Activated CD4-positive, alpha-beta T cell treated with anti-CD3 and anti-CD28 coated beads, Interleukin-2, amount 50 U/mL, for 4 hours (primary cell): Measurements from ENCODE around the gene TMOD2.

Source experiments
- DNase-seq, 2 experiments: peaks; one replicate each; pipeline ENCODE4 v3.0.0-alpha.2; 2020

Gene TMOD2

GRCh38 chr15:51828621-51829375 is 77.4 kb downstream of the TMOD2 start:
- DNase-seq = no peak

GRCh38 chr15:51829376-51830275 is 78.2 kb downstream of the TMOD2 start, which contains the start of gene TMOD3:
TSS of gene TMOD3 (plus strand) at chr15:51829653. CDS start at chr15:51862885, 33,232 bp downstream.
- peak; percentile 83 to 86 for DNase-seq

- DNase-seq = no peak
These were observed 78.9 kb downstream of the TMOD2 start for GRCh38 chr15:51830276-51830806.

GRCh38 chr15:51833772-51834171 is 82.4 kb downstream of the TMOD2 start:
- no peak for DNase-seq

GRCh38 chr15:51837792-51838251 is 86.4 kb downstream of the TMOD2 start:
- DNase-seq = no peak

GRCh38 chr15:51838270-51838669 is 86.9 kb downstream of the TMOD2 start:
- DNase-seq = no peak

- no peak for DNase-seq
These were observed 89.3 kb downstream of the TMOD2 start for GRCh38 chr15:51840692-51841091.

GRCh38 chr15:51841406-51842040 is 90.1 kb downstream of the TMOD2 start:
- no peak for DNase-seq

GRCh38 chr15:51842265-51842664 is 90.9 kb downstream of the TMOD2 start:
- no peak for DNase-seq

- DNase-seq = peak in 1 of 2 experiments; percentile 8
These were observed 91.7 kb downstream of the TMOD2 start for GRCh38 chr15:51842852-51843737.

GRCh38 chr15:51844747-51845426 is 93.5 kb downstream of the TMOD2 start:
- DNase-seq = no peak

GRCh38 chr15:51846066-51846462 is 94.7 kb downstream of the TMOD2 start:
- DNase-seq = no peak

- no peak for DNase-seq
These were observed 95.2 kb downstream of the TMOD2 start for GRCh38 chr15:51846463-51847230.

GRCh38 chr15:51848811-51849210 is 97.4 kb downstream of the TMOD2 start:
- no peak for DNase-seq

GRCh38 chr15:51849860-51850259 is 98.5 kb downstream of the TMOD2 start:
- no peak for DNase-seq

GRCh38 chr15:51853998-51854397 is 102.6 kb downstream of the TMOD2 start:
- DNase-seq = no peak

- DNase-seq = no peak
These were observed 104.2 kb downstream of the TMOD2 start for GRCh38 chr15:51855612-51856011.

GRCh38 chr15:51856714-51857380 is 105.5 kb downstream of the TMOD2 start:
- no peak for DNase-seq

GRCh38 chr15:51861557-51862359 is 110.4 kb downstream of the TMOD2 start:
- peak; percentile 50 to 53 for DNase-seq
